Measurements from ENCODE around the gene HLA-C. TPM values are rescaled to one million over a fixed set of nuclear protein-coding genes. Genes with fewer than 3 reads are reported as not detected.
"Not testable (repeated sequence)": the region's sequence is repeated elsewhere in the genome, so short reads cannot be mapped to it uniquely, and the experiment has no call there.

Gene HLA-C
- total RNA-seq, 2 experiments from 2014 or later, result 1,977 to 1,996 TPM

- H3K27ac Mint-ChIP-seq, result peak overlapping the region; percentile 69
- H3K4me1 ChIP-seq (ENCODE audit: insufficient read depth, low read length), result peaks cover 44% of the 10 kb centered on the region
- H3K9me3 ChIP-seq (ENCODE audit: control insufficient read depth in 1 of 2, insufficient read depth in 1 of 2, low read length in 2 of 2), result peaks cover 0 to 5% of the 10 kb centered on the region in 2 experiments
- peaks cover 63% of the 10 kb centered on the region for H3K4me1 Mint-ChIP-seq (ENCODE audit: low read depth)
- POLR2A ChIA-PET, result interaction anchor here (1.8 to 7.0 kb wide), 4 partner anchors 8 to 87 kb away, joined by 4 to 97 read pairs (median 10); no protein-coding TSS in a partner anchor
- TF ChIP-seq CTCF (IDR thresholded peaks at IDR 0.05), result no peak
- peaks cover 39% of the 10 kb centered on the region for H3K36me3 ChIP-seq (ENCODE audit: insufficient read depth, low read length)
- H3K9me3 Mint-ChIP-seq, result peaks cover 2% of the 10 kb centered on the region
- intact Hi-C loops (cut with DNase I, micrococcal nuclease), result loop anchor here in 1 of 2 experiments (2.0 kb wide), 1 partner anchor 83 kb away; no protein-coding TSS in a partner anchor
- ATAC-seq (ENCODE audit: poor library complexity) (no peak), DNase-seq (peak in 7 of 14 experiments; percentile 19 to 63 (median 33))
- CTCF ChIA-PET, result interaction anchor here (1.2 to 1.7 kb wide), 2 partner anchors 71 to 99 kb away, joined by 3 to 4 read pairs; no protein-coding TSS in a partner anchor
- no peak overlapping the region for H3K4me3 ChIP-seq (ENCODE audit: low read length)
- H3K27me3 ChIP-seq (ENCODE audit: control insufficient read depth in 1 of 2, insufficient read depth in 2 of 2, low read length in 2 of 2), result no peaks in the 10 kb centered on the region
- peaks cover 72% of the 10 kb centered on the region for H3K36me3 Mint-ChIP-seq (ENCODE audit: low read depth)
- H3K27ac ChIP-seq (ENCODE audit: low read depth in 1 of 2, low read length in 2 of 2), result no peak overlapping the region
- no peaks in the 10 kb centered on the region for H3K27me3 Mint-ChIP-seq
- peak overlapping the region; percentile 89 for H3K4me3 Mint-ChIP-seq
Measured at GRCh38 chr6:31267651-31268368, 4.1 kb downstream of the HLA-C start.

- Histone ChIP-seq H3K27me3 (ENCODE audit: control insufficient read depth in 1 of 2, insufficient read depth in 2 of 2, low read length in 2 of 2) (no peaks in the 10 kb centered on the region), H3K36me3 (ENCODE audit: insufficient read depth, low read length) (peaks cover 39% of the 10 kb centered on the region), H3K27ac (ENCODE audit: low read depth in 1 of 2, low read length in 2 of 2) (no peak overlapping the region), H3K4me3 (ENCODE audit: low read length) (no peak overlapping the region), H3K9me3 (ENCODE audit: control insufficient read depth in 1 of 2, insufficient read depth in 1 of 2, low read length in 2 of 2) (peaks cover 2 to 11% of the 10 kb centered on the region in 2 experiments), H3K4me1 (ENCODE audit: insufficient read depth, low read length) (peaks cover 38% of the 10 kb centered on the region)
- intact Hi-C loops (cut with DNase I, micrococcal nuclease), result loop anchor here in 1 of 2 experiments (2.0 kb wide), 1 partner anchor 84 kb away; no protein-coding TSS in a partner anchor
- CTCF ChIA-PET, result no interaction called here
- no peak for TF ChIP-seq CTCF (IDR thresholded peaks at IDR 0.05)
- H3K9me3 Mint-ChIP-seq, result peaks cover 7% of the 10 kb centered on the region
- H3K27ac Mint-ChIP-seq, result peak overlapping the region; percentile 69
- POLR2A ChIA-PET, result interaction anchor here (0.8 to 1.1 kb wide), 3 partner anchors 69 to 87 kb away, joined by 3 to 9 read pairs (median 8); no protein-coding TSS in a partner anchor
- H3K36me3 Mint-ChIP-seq (ENCODE audit: low read depth), result peaks cover 69% of the 10 kb centered on the region
- ATAC-seq (ENCODE audit: poor library complexity) (no peak), DNase-seq (peak in 3 of 14 experiments; percentile 0 to 37 (median 35))
- peak overlapping the region; percentile 89 for H3K4me3 Mint-ChIP-seq
- no peaks in the 10 kb centered on the region for H3K27me3 Mint-ChIP-seq
- peaks cover 56% of the 10 kb centered on the region for H3K4me1 Mint-ChIP-seq (ENCODE audit: low read depth)
Measured at GRCh38 chr6:31266567-31267360, 5.1 kb downstream of the HLA-C start.

- Histone ChIP-seq H3K9me3 (ENCODE audit: control insufficient read depth in 1 of 2, insufficient read depth in 1 of 2, low read length in 2 of 2) (peaks cover 4 to 14% of the 10 kb centered on the region in 2 experiments), H3K4me1 (ENCODE audit: insufficient read depth, low read length) (peaks cover 37% of the 10 kb centered on the region), H3K36me3 (ENCODE audit: insufficient read depth, low read length) (peaks cover 33% of the 10 kb centered on the region), H3K4me3 (ENCODE audit: low read length) (no peak overlapping the region), H3K27me3 (ENCODE audit: control insufficient read depth in 1 of 2, insufficient read depth in 2 of 2, low read length in 2 of 2) (no peaks in the 10 kb centered on the region), H3K27ac (ENCODE audit: low read depth in 1 of 2, low read length in 2 of 2) (no peak overlapping the region)
- H3K36me3 Mint-ChIP-seq (ENCODE audit: low read depth), result peaks cover 64% of the 10 kb centered on the region
- peak overlapping the region; percentile 62 for H3K27ac Mint-ChIP-seq
- peak; percentile 7 for ATAC-seq (ENCODE audit: poor library complexity)
- peak overlapping the region; percentile 22 for H3K4me3 Mint-ChIP-seq
- intact Hi-C loops (cut with DNase I, micrococcal nuclease), result loop anchor here in 1 of 2 experiments (2.0 kb wide), 1 partner anchor 85 kb away; no protein-coding TSS in a partner anchor
- no peak for TF ChIP-seq CTCF (IDR thresholded peaks at IDR 0.05)
- peaks cover 11% of the 10 kb centered on the region for H3K9me3 Mint-ChIP-seq
- peaks cover 62% of the 10 kb centered on the region for H3K4me1 Mint-ChIP-seq (ENCODE audit: low read depth)
- POLR2A ChIA-PET, result interaction anchor here (0.9 to 1.1 kb wide), 2 partner anchors 68 to 88 kb away, joined by 4 read pairs; no protein-coding TSS in a partner anchor
- CTCF ChIA-PET, result no interaction called here
- peak in 2 of 14 experiments; percentile 4 to 25 for DNase-seq
- H3K27me3 Mint-ChIP-seq, result no peaks in the 10 kb centered on the region
Measured at GRCh38 chr6:31265926-31266325, 6.0 kb downstream of the HLA-C start.

GRCh38 chr6:31263346-31263933 is 8.5 kb downstream of the HLA-C start:
- H3K27ac ChIP-seq (ENCODE audit: low read depth in 1 of 2, low read length in 2 of 2); intact Hi-C loops (cut with DNase I, micrococcal nuclease); CTCF ChIA-PET; H3K4me3 Mint-ChIP-seq; H3K27me3 Mint-ChIP-seq; H3K27ac Mint-ChIP-seq; H3K36me3 ChIP-seq (ENCODE audit: insufficient read depth, low read length); ATAC-seq (ENCODE audit: poor library complexity); H3K27me3 ChIP-seq (ENCODE audit: control insufficient read depth in 1 of 2, insufficient read depth in 2 of 2, low read length in 2 of 2); POLR2A ChIA-PET; H3K4me3 ChIP-seq (ENCODE audit: low read length); DNase-seq: not testable (repeated sequence)
- Mint-ChIP-seq H3K4me1 (ENCODE audit: low read depth) (peaks cover 56% of the 10 kb centered on the region), H3K9me3 (peaks cover 11% of the 10 kb centered on the region), H3K36me3 (ENCODE audit: low read depth) (peaks cover 41% of the 10 kb centered on the region)
- peaks cover 22% of the 10 kb centered on the region for H3K4me1 ChIP-seq (ENCODE audit: insufficient read depth, low read length)
- H3K9me3 ChIP-seq (ENCODE audit: control insufficient read depth in 1 of 2, insufficient read depth in 1 of 2, low read length in 2 of 2), result peaks cover 8 to 14% of the 10 kb centered on the region in 2 experiments

All from CD4-positive, alpha-beta T cell (primary cell).